Measurements from ENCODE around the gene COG2.
A peak's percentile ranks its signal among the peaks of the same experiment; 100 is the strongest.

Gene COG2

GRCh38 chr1:230701895-230702768 is 59.9 kb downstream of the COG2 start:
- no peak for DNase-seq (ENCODE audit: low read depth)

GRCh38 chr1:230702934-230703678 is 60.8 kb downstream of the COG2 start:
- DNase-seq (ENCODE audit: low read depth), result no peak

GRCh38 chr1:230703679-230704385 is 61.6 kb downstream of the COG2 start:
- DNase-seq (ENCODE audit: low read depth), result no peak

DNA sequence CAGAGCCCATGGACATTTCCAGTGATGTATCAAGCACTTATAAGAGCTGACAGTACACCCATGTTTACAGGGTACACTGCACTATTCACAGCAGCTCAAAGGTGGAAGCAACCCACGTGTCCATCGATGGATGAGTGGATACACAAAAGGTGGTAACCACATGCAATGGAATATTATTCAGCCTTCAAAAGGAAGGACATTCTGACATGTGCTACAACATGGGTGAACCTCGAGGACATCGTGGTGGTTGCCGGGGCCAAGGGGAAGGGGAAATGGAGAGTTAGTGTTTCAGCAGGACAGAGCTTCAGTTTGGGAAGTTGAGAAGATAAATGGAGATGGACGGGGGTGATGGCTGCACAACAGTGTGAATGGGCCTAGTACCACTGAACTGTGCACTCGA is 62.5 kb downstream of the COG2 start:
- DNase-seq (ENCODE audit: low read depth), result no peak

DNA sequence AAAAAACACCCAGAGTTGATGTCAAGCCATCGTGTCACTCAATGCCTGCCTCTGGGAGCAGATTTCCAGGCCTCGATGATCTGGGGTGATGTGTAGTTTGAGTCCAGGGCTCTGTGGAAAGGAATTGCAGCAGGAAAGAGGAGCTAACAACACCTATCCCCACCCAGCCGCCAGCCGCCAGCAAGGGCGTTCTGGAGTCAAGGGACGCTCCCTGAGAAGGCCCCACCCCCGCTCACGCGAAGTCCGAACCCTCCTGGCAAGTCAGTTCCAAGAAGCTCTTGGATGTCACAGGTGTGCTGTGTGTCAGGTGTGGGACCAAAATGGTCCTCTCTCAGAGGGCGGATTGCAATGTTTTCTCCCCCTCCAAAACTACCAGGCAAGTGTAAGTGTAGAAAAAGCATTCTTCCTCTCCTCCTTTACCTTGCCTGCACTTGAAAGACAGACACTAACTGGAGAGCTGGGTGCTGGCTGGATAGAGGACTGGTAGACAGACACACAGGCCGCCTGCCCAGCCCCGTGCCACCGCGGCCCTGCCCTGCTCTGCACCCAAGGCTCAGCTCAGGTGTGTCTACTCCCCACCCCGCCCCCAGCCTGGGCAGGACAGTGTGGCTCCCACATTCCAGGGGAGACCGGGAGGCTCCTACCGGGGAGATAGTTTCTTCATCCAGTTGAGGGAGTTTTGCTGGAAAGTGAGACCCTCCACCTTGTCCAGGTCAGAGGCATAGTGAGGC is 63.2 kb downstream of the COG2 start:
- no peak for DNase-seq (ENCODE audit: low read depth)

- no peak for DNase-seq (ENCODE audit: low read depth)
Measured at GRCh38 chr1:230706020-230706699, 63.9 kb downstream of the COG2 start.

DNA sequence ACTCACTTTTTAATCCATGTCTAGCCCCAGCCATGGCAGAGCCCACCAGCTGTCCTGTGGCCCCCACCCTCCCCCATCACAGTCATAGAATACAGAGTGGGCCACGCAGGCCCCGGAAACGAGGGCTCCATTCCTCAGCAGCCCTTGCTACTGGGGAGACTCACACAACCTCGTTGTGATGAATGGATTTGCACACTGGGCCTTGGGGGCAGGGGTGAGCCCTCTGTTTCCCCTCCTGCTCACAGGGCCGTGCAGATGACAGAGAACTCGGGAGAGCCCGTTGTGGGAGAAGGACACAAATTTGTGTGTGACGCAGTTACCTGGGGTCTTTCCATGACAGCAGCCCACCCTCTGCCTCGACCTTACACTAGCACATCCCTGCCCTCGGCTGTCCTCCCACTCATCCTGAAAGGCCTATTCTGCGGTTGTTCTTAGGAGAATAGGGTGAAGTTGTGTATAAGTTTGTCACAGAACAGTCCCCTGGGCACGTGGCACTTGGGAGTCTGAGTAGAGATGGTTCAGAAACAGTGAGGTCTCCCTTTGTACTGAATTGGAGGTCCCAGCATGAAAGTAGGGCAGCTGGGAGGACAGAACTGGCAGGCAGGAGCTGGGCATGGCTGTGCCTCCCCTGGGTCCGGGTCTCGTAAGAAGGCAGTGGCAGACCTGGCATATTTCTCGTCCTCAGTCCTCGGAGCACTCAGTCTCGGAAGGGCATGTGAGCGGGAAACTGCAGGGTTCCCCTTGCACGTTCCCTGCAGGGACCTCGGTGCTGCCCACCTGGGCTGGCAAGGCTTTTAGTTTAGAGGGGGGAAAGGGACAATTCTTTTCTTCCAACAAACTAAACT is 64.8 kb downstream of the COG2 start:
- no peak for DNase-seq (ENCODE audit: low read depth)

- no peak for DNase-seq (ENCODE audit: low read depth)
Measured at GRCh38 chr1:230707732-230708630, 65.7 kb downstream of the COG2 start.

- no peak for DNase-seq (ENCODE audit: low read depth)
Measured at GRCh38 chr1:230708631-230709580, 66.6 kb downstream of the COG2 start.

DNA sequence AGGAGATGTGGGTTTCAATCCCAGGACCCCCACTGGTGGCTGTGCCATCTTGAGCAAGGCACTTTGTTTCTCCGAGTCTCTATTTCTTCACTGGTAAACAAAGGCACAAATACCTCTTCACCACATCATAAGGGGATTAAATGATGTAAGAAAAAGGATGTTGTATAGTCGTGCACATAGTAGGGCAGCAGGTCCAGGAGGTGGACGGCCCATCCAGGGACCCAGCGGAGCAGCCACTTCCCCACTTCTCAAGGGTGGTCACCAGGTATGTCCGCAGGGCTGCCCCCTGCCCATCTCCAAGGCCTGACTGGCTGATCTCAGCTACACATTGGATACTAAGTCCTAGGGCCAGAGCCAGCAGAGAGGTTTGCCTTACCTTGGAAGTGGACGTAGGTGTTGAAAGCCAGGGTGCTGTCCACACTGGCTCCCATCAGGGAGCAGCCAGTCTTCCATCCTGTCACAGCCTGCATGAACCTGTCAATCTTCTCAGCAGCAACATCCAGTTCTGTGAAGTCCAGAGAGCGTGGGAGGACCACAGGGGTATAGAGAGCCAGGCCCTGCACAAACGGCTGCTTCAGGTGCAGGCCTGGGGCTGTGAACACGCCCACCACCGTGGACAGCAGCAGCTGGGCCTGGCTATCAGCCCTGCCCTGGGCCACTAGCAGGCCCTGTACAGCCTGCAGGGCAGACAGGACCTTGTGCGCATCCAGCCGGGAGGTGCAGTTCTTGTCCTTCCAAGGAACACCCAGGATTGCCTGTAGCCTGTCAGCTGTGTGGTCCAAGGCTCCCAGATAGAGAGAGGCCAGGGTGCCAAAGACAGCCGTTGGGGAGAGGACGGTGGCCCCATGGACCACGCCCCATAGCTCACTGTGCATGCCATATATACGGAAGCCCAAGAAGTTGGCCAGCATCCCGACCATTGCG is 67.6 kb downstream of the COG2 start:
- no peak for DNase-seq (ENCODE audit: low read depth)

DNA sequence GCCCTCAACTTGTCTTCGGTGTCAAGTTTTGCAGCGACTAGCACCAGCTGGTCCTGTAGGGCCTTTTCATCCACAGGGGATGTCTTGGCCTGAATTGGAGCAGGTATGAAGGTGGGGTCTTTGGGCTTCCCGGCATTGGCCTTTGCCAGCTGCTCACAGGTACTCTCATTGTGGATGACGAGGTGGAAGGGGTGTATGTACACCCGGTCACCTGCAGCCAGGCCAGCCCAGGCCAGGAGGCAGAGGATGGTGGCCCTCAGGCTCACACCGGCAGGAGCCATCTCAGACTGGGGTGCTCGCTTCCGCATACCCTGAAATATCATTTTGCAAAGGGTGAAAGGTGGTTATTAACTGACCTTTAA is 68.2 kb downstream of the COG2 start:
- DNase-seq (ENCODE audit: low read depth), result no peak

GRCh38 chr1:230711245-230711644 is 69.0 kb downstream of the COG2 start:
- no peak for DNase-seq (ENCODE audit: low read depth)

DNA sequence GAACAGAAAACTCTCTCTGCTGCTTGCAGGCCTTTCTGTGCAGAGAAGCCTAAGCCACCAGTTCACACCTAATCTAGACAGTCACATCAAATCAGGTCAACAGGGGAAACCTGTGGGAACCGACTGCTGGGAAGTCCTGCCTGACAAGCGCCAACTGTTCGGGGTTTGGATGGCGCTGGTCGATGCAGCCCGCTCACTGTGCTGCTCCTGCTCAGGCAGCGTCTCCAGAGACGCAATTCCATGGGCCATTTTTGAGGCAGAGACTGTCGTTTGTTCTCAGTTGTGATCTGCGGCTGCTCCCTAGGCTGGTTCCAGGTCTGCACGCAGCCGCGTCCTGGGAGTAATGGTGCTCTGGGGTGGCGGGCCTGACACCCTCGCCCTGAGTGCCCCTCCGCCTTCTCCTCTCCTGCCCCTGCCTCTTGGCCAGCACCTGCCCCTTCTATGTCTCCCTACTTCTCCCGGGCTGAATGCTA is 70.2 kb downstream of the COG2 start:
- DNase-seq (ENCODE audit: low read depth), result no peak

DNA sequence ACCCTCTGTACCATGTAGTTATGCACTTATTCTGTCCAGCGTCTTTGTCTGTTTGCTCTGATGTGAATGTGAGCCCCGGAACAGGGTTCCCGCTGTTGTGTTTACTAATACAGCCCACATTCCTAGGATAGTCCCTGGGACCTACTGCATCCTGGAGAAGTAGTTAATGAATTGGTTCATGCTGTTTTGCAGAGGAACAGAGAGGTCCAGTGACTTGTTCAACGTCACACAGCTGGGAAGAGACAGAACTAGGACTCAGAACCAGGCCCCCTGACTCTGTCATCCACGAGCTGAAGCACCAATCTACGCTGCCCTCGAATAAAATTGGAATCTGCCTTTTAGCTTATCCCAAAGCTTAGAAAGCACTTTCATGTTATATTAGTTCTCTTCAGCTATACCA is 70.9 kb downstream of the COG2 start:
- DNase-seq (ENCODE audit: low read depth), result no peak

DNA sequence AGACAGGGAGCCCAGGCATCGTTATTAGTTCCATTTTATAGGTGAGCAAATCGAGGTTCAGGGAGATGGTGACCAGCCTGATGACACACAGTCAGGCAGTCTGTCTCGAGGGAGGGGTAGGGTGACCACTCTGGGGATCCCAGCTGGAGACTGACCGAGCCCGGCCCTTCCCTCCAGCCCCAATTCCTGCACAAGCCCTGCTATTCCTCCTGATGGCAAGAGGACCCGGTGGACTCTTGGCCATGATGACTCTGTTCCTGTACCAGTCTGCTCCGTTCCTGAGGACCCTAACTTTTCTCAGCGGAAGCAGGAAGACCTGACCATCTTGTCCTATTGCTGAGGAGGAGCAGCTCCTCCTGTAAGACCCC is 71.2 kb downstream of the COG2 start:
- no peak for DNase-seq (ENCODE audit: low read depth)

DNA sequence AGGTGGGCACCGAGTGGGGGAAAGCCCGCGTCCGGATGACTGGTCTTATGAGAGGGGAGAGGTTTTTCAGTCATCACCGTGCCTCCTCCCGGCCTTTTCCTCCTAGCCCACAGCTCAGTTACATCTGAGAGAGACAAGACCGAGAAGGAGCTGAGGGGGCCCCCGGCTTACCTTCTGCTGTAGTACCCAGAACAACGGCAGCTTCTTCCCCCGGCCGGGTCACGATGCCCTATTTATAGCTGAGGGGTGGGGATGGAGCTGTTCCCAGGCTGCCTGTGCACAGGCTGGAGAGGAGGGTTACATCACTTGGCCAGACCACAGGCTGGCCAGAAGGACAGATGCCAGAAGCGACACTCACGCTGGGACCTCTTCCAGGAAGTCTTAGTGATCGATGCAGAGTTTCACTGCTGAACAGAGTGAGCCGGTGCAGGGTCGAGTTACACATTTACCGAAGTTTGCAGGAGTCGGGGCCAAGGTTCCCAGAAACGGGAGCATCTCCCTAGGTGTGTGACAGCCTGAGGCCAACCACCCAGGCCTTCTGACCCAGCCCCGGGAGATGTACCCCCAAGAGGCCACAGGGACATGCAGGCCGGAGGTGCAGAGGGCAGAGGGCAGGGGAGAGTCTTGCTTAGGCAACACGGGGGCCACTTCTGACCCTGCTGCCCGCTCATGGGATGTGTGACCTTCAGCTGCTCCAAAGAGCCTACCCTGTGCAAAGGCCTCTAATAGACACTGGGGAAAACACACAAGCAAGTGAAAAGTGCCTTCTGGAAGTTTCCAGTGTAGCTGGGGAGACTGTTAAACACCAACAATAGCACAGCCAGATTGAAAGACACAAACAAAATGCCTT is 71.9 kb downstream of the COG2 start, which contains the start of gene AGT:
Gene AGT (minus strand): TSS at position 208 of the 850 bp plus-strand sequence. CDS start 3,299 bp downstream, outside the sequence.
- DNase-seq (ENCODE audit: low read depth), result peak; percentile 81

Data from stromal cell of bone marrow (primary cell).